BLaER1 (cell line): ENCODE measurements around the gene KDM6B.

Source experiments
- H3K27ac ChIP-seq: shearing (Covaris generic); formaldehyde crosslinking; 2 replicates; pipeline ENCODE4 v1.8.1; 2022
- H3K27me3 ChIP-seq: shearing (Covaris generic); formaldehyde crosslinking; 2 replicates; pipeline ENCODE4 v1.8.1; 2022
- H3K36me3 ChIP-seq: shearing (Covaris generic); formaldehyde crosslinking; 2 replicates; pipeline ENCODE4 v1.8.1; 2022
- H3K4me1 ChIP-seq: shearing (Covaris generic); formaldehyde crosslinking; 2 replicates; pipeline ENCODE4 v1.8.1; 2022
- H3K4me2 ChIP-seq: shearing (Covaris generic); formaldehyde crosslinking; 2 replicates; pipeline ENCODE4 v1.8.1; 2022
- H3K4me3 ChIP-seq: shearing (Covaris generic); formaldehyde crosslinking; 2 replicates; pipeline ENCODE4 v1.8.1; 2022
- H3K9ac ChIP-seq: shearing (Covaris generic); formaldehyde crosslinking; 2 replicates; pipeline ENCODE4 v1.8.1; 2022
- H3K9me3 ChIP-seq: shearing (Covaris generic); formaldehyde crosslinking; 2 replicates; pipeline ENCODE4 v1.8.1; 2022
- H4K20me1 ChIP-seq: shearing (Covaris generic); formaldehyde crosslinking; 2 replicates; pipeline ENCODE4 v1.8.1; 2022
- Cebpa-rat ChIP-seq: shearing (Covaris generic); IDR thresholded peaks from 2 replicates; pipeline ENCODE4 v1.8.1; 2022

Gene KDM6B

GRCh38 chr17:7845359-7846062 is 11.5 kb downstream of the KDM6B start:
- Histone ChIP-seq H3K4me3 (peak overlapping the region; percentile 78), H3K36me3 (peaks cover 57% of the 10 kb centered on the region), H3K4me1 (peaks cover 20% of the 10 kb centered on the region), H4K20me1 (peaks cover 87% of the 10 kb centered on the region), H3K27ac (no peak overlapping the region), H3K9me3 (no peaks in the 10 kb centered on the region), H3K4me2 (peak overlapping the region; percentile 99), H3K9ac (peak overlapping the region; percentile 91), H3K27me3 (no peaks in the 10 kb centered on the region)
- no peak for TF ChIP-seq Cebpa-rat

GRCh38 chr17:7846063-7846735 is 12.2 kb downstream of the KDM6B start:
- Histone ChIP-seq H3K4me1 (peaks cover 20% of the 10 kb centered on the region), H3K36me3 (peaks cover 60% of the 10 kb centered on the region), H3K27me3 (no peaks in the 10 kb centered on the region), H4K20me1 (peaks cover 87% of the 10 kb centered on the region), H3K4me3 (no peak overlapping the region), H3K9me3 (no peaks in the 10 kb centered on the region), H3K27ac (no peak overlapping the region), H3K4me2 (no peak overlapping the region), H3K9ac (no peak overlapping the region)
- TF ChIP-seq Cebpa-rat: no peak

- H3K36me3 ChIP-seq: peaks cover 67% of the 10 kb centered on the region
- no peaks in the 10 kb centered on the region for H3K27me3 ChIP-seq
- H3K4me1 ChIP-seq: peaks cover 24% of the 10 kb centered on the region
- H4K20me1 ChIP-seq: peaks cover 91% of the 10 kb centered on the region
- no peak for TF ChIP-seq Cebpa-rat
- no peak overlapping the region for H3K27ac ChIP-seq
- no peak overlapping the region for H3K4me2 ChIP-seq
- no peak overlapping the region for H3K9ac ChIP-seq
- H3K4me3 ChIP-seq: no peak overlapping the region
- H3K9me3 ChIP-seq: no peaks in the 10 kb centered on the region
Observed at GRCh38 chr17:7846765-7847661, 13.0 kb downstream of the KDM6B start.

GRCh38 chr17:7848131-7848579 is 14.1 kb downstream of the KDM6B start:
- Histone ChIP-seq H3K27me3 (no peaks in the 10 kb centered on the region), H4K20me1 (peaks cover 92% of the 10 kb centered on the region), H3K9me3 (no peaks in the 10 kb centered on the region), H3K36me3 (peaks cover 79% of the 10 kb centered on the region), H3K4me1 (peaks cover 30% of the 10 kb centered on the region), H3K9ac (no peak overlapping the region), H3K4me3 (no peak overlapping the region), H3K4me2 (no peak overlapping the region), H3K27ac (no peak overlapping the region)
- TF ChIP-seq Cebpa-rat: no peak

GRCh38 chr17:7848739-7849129 is 14.7 kb downstream of the KDM6B start:
- no peaks in the 10 kb centered on the region for H3K9me3 ChIP-seq

GRCh38 chr17:7849130-7849750 is 15.2 kb downstream of the KDM6B start:
- peaks cover 30% of the 10 kb centered on the region for H3K4me1 ChIP-seq
- no peak overlapping the region for H3K27ac ChIP-seq
- 0 out of 2 replicates have a peak overlapping the region, but pooled peaks have one; percentile 24 for H3K9ac ChIP-seq
- no peak for TF ChIP-seq Cebpa-rat
- H3K4me3 ChIP-seq: no peak overlapping the region
- H3K27me3 ChIP-seq: no peaks in the 10 kb centered on the region
- no peaks in the 10 kb centered on the region for H3K9me3 ChIP-seq
- peaks cover 88% of the 10 kb centered on the region for H4K20me1 ChIP-seq
- H3K36me3 ChIP-seq: peaks cover 90% of the 10 kb centered on the region
- no peak overlapping the region for H3K4me2 ChIP-seq

More at GRCh38 chr17:7848739-7849129, 14.7 kb downstream of the KDM6B start:
- peaks cover 92% of the 10 kb centered on the region for H4K20me1 ChIP-seq
- H3K4me2 ChIP-seq: no peak overlapping the region
- no peak for TF ChIP-seq Cebpa-rat
- H3K36me3 ChIP-seq: peaks cover 84% of the 10 kb centered on the region
- no peak overlapping the region for H3K9ac ChIP-seq
- no peak overlapping the region for H3K4me3 ChIP-seq
- no peak overlapping the region for H3K27ac ChIP-seq
- H3K27me3 ChIP-seq: no peaks in the 10 kb centered on the region
- peaks cover 30% of the 10 kb centered on the region for H3K4me1 ChIP-seq

GRCh38 chr17:7849751-7850504 is 15.9 kb downstream of the KDM6B start:
- Histone ChIP-seq H3K9ac (no peak overlapping the region), H3K9me3 (no peaks in the 10 kb centered on the region), H3K27me3 (no peaks in the 10 kb centered on the region)

GRCh38 chr17:7850701-7851437 is 16.9 kb downstream of the KDM6B start:
- Histone ChIP-seq H4K20me1 (peaks cover 79% of the 10 kb centered on the region), H3K9ac (0 out of 2 replicates have a peak overlapping the region, but pooled peaks have one; percentile 29), H3K27me3 (no peaks in the 10 kb centered on the region), H3K4me3 (peak overlapping the region; percentile 60), H3K4me2 (peak overlapping the region; percentile 87), H3K27ac (no peak overlapping the region), H3K4me1 (peaks cover 31% of the 10 kb centered on the region), H3K36me3 (peaks cover 92% of the 10 kb centered on the region), H3K9me3 (no peaks in the 10 kb centered on the region)
- no peak for TF ChIP-seq Cebpa-rat

More at GRCh38 chr17:7849751-7850504, 15.9 kb downstream of the KDM6B start:
- H3K4me1 ChIP-seq: peaks cover 29% of the 10 kb centered on the region
- no peak for TF ChIP-seq Cebpa-rat
- H3K4me2 ChIP-seq: no peak overlapping the region
- H4K20me1 ChIP-seq: peaks cover 81% of the 10 kb centered on the region
- no peak overlapping the region for H3K4me3 ChIP-seq
- no peak overlapping the region for H3K27ac ChIP-seq
- peaks cover 95% of the 10 kb centered on the region for H3K36me3 ChIP-seq
